Activated T-helper 1 cell treated with Interleukin-2 at 50 U/mL for 16 hours (primary cell): ENCODE measurements around the gene AHRR.
"Not testable (repeated sequence)": the region's sequence is repeated elsewhere in the genome, so short reads cannot be mapped to it uniquely, and the experiment has no call there.

Experiments used
- DNase-seq: peaks from one replicate; pipeline ENCODE4 v3.0.0-alpha.2; 2020; ENCODE audit warnings: low read depth

The AHRR gene

GRCh38 chr5:475704-476101, 154.2 kb downstream of the AHRR start:
- no peak for DNase-seq

GRCh38 chr5:476102-476813, 154.7 kb downstream of the AHRR start:
- DNase-seq: no peak

- no peak for DNase-seq
Observed at GRCh38 chr5:476814-477175, 155.3 kb downstream of the AHRR start.

DNA sequence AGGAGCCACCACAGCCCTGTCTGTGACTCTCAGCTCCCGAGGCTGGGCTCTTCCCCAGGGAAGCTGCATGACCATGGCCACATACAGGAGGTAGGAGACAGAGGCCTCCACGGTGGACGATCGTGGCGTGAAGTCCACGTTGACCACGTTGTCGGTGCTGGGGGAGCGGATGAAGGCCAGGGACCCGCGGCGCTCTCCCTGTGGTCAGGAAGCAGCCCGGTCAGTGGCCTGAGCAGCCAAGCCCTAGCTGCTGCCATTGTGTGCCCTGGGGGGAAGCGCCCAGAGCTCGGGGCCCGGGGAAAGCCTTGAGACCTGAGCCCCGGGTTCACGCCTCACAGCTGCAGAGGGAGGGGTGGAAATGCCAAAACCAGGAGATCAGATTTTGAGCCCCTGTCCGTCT, 155.7 kb downstream of the AHRR start:
- no peak for DNase-seq

GRCh38 chr5:477871-478270, 156.4 kb downstream of the AHRR start:
- no peak for DNase-seq

DNA sequence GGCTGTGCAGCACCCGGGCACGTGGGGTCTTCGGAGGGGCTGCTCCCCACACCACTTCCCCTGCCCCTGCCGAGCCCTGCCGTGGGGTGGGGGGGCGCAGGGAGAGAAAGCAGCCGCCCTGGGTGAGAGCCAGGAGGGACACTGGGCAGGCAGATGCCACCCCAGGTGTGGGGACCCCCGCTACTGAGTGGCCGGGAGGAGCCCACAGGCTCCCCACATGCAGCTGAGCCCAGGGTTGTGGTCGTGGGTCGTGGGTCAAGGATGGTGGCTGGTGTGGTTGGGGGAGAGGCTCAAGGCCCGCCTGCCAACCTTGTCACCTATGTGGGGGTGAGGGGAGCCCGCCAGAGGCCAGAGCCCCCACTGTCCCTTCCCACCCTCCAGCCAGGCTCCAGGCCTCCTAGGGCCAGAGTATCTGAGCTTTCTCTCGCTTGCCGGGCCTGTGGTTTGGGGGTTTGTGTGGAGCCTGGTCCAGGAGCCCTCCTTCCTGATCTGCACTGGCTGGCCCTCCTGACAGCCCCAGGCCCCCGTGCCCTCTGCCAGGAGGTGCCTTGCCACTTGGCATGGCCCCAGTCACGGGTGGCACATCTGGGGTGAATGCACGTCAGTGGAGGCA, 157.0 kb downstream of the AHRR start:
- no peak for DNase-seq

DNA sequence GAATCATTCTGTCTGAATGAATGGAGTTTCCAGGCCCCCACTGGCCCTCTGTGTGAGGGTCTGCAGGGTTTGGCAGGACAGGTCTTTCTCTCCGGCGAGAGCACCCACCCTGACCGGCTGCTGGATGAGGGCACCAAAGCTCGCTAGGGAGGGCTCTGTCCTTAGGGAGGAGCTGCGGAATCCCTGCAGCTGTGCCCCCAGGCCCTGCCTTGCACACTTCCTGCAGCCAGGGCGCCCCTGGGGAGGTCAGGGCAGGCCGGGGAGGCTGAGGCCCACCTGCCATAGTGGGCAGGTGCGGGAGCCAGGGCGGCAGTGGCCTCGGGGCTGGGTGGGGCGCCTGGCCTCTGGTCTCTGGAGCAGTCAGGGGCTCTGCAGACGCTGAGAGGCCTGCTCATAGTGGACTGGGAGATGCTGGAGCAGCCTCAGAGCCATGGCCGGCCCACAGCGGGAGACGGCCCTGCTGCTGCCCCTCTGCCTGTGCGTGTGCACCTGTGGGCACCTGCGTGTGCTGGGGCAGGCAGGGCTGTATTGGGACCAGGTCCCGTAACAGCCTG, 157.5 kb downstream of the AHRR start:
- DNase-seq: no peak

- no peak for DNase-seq
Observed at GRCh38 chr5:479566-480319, 158.2 kb downstream of the AHRR start.

GRCh38 chr5:481347-481746, 159.8 kb downstream of the AHRR start:
- no peak for DNase-seq

DNA sequence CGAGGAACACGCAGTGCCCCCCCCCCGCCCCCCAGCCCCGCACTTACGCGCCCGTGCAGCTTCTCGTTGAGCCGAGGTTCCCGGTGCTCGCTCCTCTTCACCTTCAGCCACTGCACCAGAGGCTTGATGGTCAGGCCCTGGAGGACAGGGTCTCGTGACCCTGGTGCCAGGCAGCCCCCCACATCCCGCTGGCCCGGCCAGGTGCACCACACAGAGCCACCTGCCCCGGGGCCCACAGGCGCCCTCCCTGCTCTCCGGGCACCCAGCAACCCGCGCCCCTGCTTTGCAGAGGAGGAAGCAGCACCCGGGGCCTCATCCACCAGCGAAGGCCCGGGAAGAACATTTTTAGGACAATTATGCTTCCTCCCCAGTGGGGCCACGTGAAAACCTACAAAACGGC, 160.5 kb downstream of the AHRR start:
- DNase-seq: no peak

- no peak for DNase-seq
Observed at GRCh38 chr5:482506-482905, 161.0 kb downstream of the AHRR start.

- no peak for DNase-seq
Observed at GRCh38 chr5:483011-483410, 161.5 kb downstream of the AHRR start.

DNA sequence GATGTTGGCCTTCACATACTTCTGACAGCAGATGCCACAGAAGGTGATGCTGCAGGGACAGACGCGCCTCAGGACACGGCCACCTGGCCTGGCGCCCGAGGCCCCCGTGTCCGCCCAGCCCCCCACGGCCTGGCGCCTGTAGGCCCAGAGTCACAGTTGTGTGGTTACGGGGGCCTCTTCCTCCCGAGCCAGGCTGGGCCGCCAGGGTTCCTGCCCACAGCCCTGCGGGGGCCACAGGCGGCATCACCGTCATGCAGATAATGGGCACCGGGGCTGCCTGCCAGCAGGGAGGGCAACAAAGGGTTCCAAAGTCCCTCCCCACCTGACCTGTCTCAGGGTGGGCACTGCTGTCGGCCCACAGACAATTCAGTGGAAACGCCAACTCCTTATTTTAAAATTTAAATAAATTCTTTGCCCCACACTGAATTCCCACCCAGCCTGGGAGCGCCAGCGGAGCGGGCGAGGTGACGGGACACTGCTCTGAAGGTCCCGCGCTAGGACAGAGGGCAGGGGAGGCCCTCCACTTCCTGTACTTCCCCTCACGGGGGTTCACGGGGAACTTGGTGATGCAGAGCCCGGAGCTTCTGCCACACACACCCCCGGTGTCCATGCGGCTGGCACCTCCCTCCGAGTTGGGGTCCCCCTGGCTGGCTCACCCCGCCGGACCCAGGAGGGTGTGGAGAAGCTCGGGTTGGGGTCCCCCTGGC, 162.1 kb downstream of the AHRR start:
- DNase-seq: no peak

DNA sequence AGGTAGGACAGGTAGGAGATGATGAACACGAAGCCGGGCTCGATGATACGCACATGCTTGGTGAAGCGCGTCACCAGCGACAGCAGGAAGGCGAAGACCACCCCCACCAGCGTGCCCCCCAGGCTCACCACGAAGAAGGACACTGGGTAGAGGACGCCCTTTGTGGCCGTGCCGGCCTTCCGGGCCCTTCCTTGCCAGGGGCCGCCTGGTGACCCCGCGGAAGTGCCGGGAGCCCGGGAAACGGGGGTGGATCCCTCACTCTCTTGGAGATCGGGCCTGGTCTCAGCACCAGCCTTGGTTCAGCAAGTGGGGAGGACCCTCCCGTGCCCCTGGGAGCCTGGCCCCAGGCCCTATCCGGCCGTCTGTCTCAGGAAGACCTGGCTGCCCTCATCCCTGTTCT, 163.0 kb downstream of the AHRR start:
- DNase-seq: no peak

GRCh38 chr5:485113-485945, 163.8 kb downstream of the AHRR start:
- DNase-seq: no peak

DNA sequence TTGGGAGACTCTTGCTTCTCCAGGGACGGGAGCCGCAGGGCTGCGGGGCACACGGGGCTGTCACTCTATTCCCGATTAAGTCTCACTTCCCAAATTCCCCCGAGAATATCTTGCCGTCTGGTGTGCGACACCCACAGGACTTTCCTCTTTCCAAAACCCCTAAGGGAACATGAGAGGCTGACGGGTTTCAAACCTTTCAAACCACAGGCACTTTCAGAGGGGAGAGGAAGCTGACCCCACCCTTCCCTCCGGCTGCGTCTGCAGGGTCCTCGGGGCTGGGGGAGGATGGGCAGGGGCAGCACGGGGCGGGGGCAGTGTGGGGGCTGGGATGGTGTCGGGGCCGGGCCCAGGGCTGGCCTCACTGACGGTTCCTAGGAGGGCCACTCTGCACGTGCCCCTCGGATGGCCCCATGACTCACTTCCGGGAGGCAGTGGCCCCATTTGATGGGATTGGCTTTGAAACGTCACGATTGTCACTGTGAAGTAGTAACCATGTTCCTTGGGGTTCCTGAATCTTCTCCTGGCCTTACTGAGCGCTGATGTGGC, 164.5 kb downstream of the AHRR start:
- no peak for DNase-seq

- DNase-seq: not testable (repeated sequence)
Observed at GRCh38 chr5:486597-486996, 165.1 kb downstream of the AHRR start.
